GM12878 (cell line): Measurements from ENCODE around the gene PLCG1. TPM values are rescaled to one million over a fixed set of nuclear protein-coding genes. Genes with fewer than 3 reads are reported as not detected.

Source experiments
- ATAC-seq: fragments of 200-7000 bp; cut with Tn5 transposase; 3 replicates; pipeline ENCODE4 v1.9.1; 2020; ENCODE audit warnings: mild to moderate bottlenecking, moderate library complexity
- BruUV-seq: library from RNA; stranded (reverse); fragments of 400-500 nt; replicated peaks from 2 replicates; lab custom pipeline; 2021; lab: Mats Ljungman, UMichigan
- CTCF ChIA-PET: fragments of 300-600 bp; sonication (Branson Sonifier 250); formaldehyde crosslinking; extraction: SDS; loops from one replicate; lab custom pipeline; 2021; ENCODE audit warnings: inconsistent platforms; lab: Yijun Ruan, JAX
- POLR2A ChIA-PET: fragments of 350-600 bp; formaldehyde crosslinking; extraction: SDS; loops from one replicate; lab custom pipeline; 2021; ENCODE audit warnings: inconsistent platforms; lab: Charles Lee
- RAD21 ChIA-PET: fragments of 300-600 bp; sonication (Branson Sonifier 250); formaldehyde crosslinking; loops from one replicate; lab custom pipeline; 2023; ENCODE audit warnings: antibody characterized with exemption; ENCODE audit not compliant: unreplicated experiment; lab: Charles Lee
- SMC1A ChIA-PET: fragments of 300-600 bp; sonication (Branson Sonifier 250); formaldehyde crosslinking; loops from one replicate; lab custom pipeline; 2023; ENCODE audit not compliant: unreplicated experiment, uncharacterized antibody; lab: Charles Lee
- DNase-seq: peaks from one replicate; pipeline ENCODE4 v3.0.0-alpha.2; 2011; ENCODE audit warnings: low read depth, low spot score
- FAIRE-seq: peaks from 3 replicates; lab custom pipeline; 2011; peaks lifted over from hg19 to GRCh38; lab: Jason Lieb, UNC
- H2AFZ ChIP-seq: 2 replicates; pipeline ENCODE4 v1.6.0; 2011; ENCODE audit warnings: low read depth, low read length, control low read depth; ENCODE audit not compliant: control insufficient read depth
- H3K27ac ChIP-seq: 2 replicates; pipeline ENCODE4 v1.5.1; 2011; ENCODE audit warnings: control low read depth; ENCODE audit not compliant: control insufficient read depth, insufficient read depth
- H3K27me3 ChIP-seq, 2 experiments: replicated peaks in 1 of 2; 2 replicates each; pipeline versions ENCODE4 v1.6.0 to v1.6.1; 2011; ENCODE audit warnings: low read length in 1 of 2; ENCODE audit not compliant: control insufficient read depth in 2 of 2, insufficient read depth in 2 of 2
- H3K36me3 ChIP-seq, 2 experiments: 2 replicates each; pipeline ENCODE4 v1.5.1; 2011; ENCODE audit warnings: low read length in 1 of 2; ENCODE audit not compliant: control insufficient read depth in 2 of 2, insufficient read depth in 2 of 2
- H3K4me1 ChIP-seq: 2 replicates; pipeline ENCODE4 v1.6.1; 2011; ENCODE audit warnings: mild to moderate bottlenecking, low read length, moderate library complexity, mixed read lengths; ENCODE audit not compliant: control insufficient read depth, insufficient read depth
- H3K4me2 ChIP-seq: 2 replicates; pipeline ENCODE4 v1.6.0; 2011; ENCODE audit warnings: control low read depth; ENCODE audit not compliant: control insufficient read depth, insufficient read depth
- H3K4me3 ChIP-seq: fragments of 200-600 bp; sonication (generic); 2 replicates; pipeline ENCODE4 v1.5.1; 2016
- H3K79me2 ChIP-seq: 2 replicates; pipeline ENCODE4 v1.6.0; 2011; ENCODE audit warnings: low read length; ENCODE audit not compliant: control insufficient read depth, insufficient read depth
- H3K9ac ChIP-seq: 2 replicates; pipeline ENCODE4 v1.8.0; 2011; ENCODE audit warnings: low read length, control low read depth, mixed read lengths; ENCODE audit not compliant: control insufficient read depth, insufficient read depth
- H3K9me3 ChIP-seq: replicated peaks from 3 replicates; pipeline ENCODE4 v1.5.1; 2011; ENCODE audit warnings: mild to moderate bottlenecking, low read length; ENCODE audit not compliant: control insufficient read depth, insufficient read depth
- H4K20me1 ChIP-seq: 2 replicates; pipeline ENCODE4 v1.6.0; 2011; ENCODE audit not compliant: control insufficient read depth, insufficient read depth
- ATF7 ChIP-seq: fragments of 450-650 bp; IDR thresholded peaks from 2 replicates; pipeline ENCODE4 v1.6.1; 2016; ENCODE audit warnings: low read depth, mild to moderate bottlenecking
- EED ChIP-seq: sonication (generic); IDR thresholded peaks from 2 replicates; pipeline ENCODE4 v1.6.1; 2016; ENCODE audit warnings: antibody characterized with exemption, low read depth
- HDGF ChIP-seq: fragments of 450-650 bp; IDR thresholded peaks from 2 replicates; pipeline ENCODE4 v1.6.1; 2016; ENCODE audit warnings: antibody characterized with exemption
- KAT2A ChIP-seq: conservative IDR thresholded peaks from 2 replicates; pipeline ENCODE4 v1.6.1; 2011; ENCODE audit warnings: low read depth, low read length; ENCODE audit not compliant: control insufficient read depth
- NR2F1 ChIP-seq: fragments of 450-650 bp; conservative IDR thresholded peaks from 2 replicates; pipeline ENCODE4 v1.6.1; 2017; ENCODE audit warnings: mild to moderate bottlenecking
- POLR2AphosphoS5 ChIP-seq: IDR thresholded peaks from 2 replicates; pipeline ENCODE4 v1.6.1; 2011; ENCODE audit warnings: mild to moderate bottlenecking, low read length, inconsistent platforms
- RUNX3 ChIP-seq: IDR thresholded peaks from 2 replicates; pipeline ENCODE4 v1.6.1; 2012; ENCODE audit warnings: low read length, inconsistent platforms
- TAF1 ChIP-seq: IDR thresholded peaks from 2 replicates; pipeline ENCODE4 v1.6.1; 2011; ENCODE audit warnings: mild to moderate bottlenecking, low read depth, low read length, borderline replicate concordance
- TCF7 ChIP-seq: IDR thresholded peaks from 2 replicates; pipeline ENCODE4 v1.6.1; 2014; ENCODE audit warnings: antibody characterized with exemption, borderline replicate concordance
- YY1 ChIP-seq: IDR thresholded peaks from 2 replicates; pipeline ENCODE4 v1.6.1; 2011; ENCODE audit warnings: low read depth, mild to moderate bottlenecking, low read length
- WGBS: methylation state at CpG from one replicate; pipeline ENCODE4 v1.1.6; 2016; ENCODE audit warnings: low lambda C conversion rate; ENCODE audit not compliant: insufficient replicate concordance, insufficient coverage; ENCODE audit errors: missing lambda C conversion rate; 5-methylcytosine and 5-hydroxymethylcytosine counted together
- in situ Hi-C: fragments of 300-500 bp; cut with MboI; formaldehyde crosslinking; loops from 9 replicates; pipeline ENCODE4 v1.14.3; 2018; ENCODE audit warnings: mixed read lengths
- intact Hi-C: fragments of 100-400 bp; cut with micrococcal nuclease; formaldehyde crosslinking; loops from one replicate; pipeline ENCODE4 v1.14.2; 2022; ENCODE audit not compliant: unreplicated experiment
- polyA plus RNA-seq, 11 experiments: library from polyadenylated mRNA; depleted of rRNA in 4 of 11; unstranded in 6 of 11; stranded (reverse) in 5 of 11; fragments of >200 nt; fragmentation: Nextera tagmentation in 4 of 11; fragmentation: Illumina TruSeq in 1 of 11; extraction: Ambion mirVana in 4 of 11; extraction: Trizol in 1 of 11; gene quantifications; 1 replicate in 1 of 11; 2 replicates in 10 of 11; pipeline versions ENCODE4 v1.2.1 to v1.2.3, GENCODE V29; 2011 to 2016; ENCODE audit warnings: inconsistent platforms in 2 of 11, missing spikeins in 2 of 11, low read depth in 1 of 11
- total RNA-seq, 4 experiments: library from RNA; depleted of rRNA in 3 of 4; stranded (reverse); fragments of >200 nt in 3 of 4; fragmentation: Illumina TruSeq in 1 of 4; extraction: Trizol in 1 of 4; gene quantifications; 2 replicates each; pipeline versions ENCODE4 v1.2.1 to v1.2.3, GENCODE V29; 2013 to 2021
- TF ChIP-seq, protein P1 (sequence below): fragments of 450-650 bp; IDR thresholded peaks from 2 replicates; pipeline ENCODE4 v1.6.1; 2017; ENCODE audit warnings: mild to moderate bottlenecking, moderate library complexity
- TF ChIP-seq, protein P2 (sequence below): fragments of 450-650 bp; formaldehyde crosslinking; IDR thresholded peaks from 2 replicates; pipeline ENCODE4 v1.4.0; 2020; ENCODE audit warnings: mild to moderate bottlenecking, moderate library complexity
- TF ChIP-seq, protein P3 (sequence below): fragments of 450-650 bp; IDR thresholded peaks from 2 replicates; pipeline ENCODE4 v1.6.1; 2017; ENCODE audit warnings: mild to moderate bottlenecking, moderate library complexity

PLCG1 gene
- total and polyA plus RNA-seq, 10 of the 15 experiments (the other 5 are each of a cell fraction or from before 2014, with no cell fraction given), result 2.6 to 114 (median 45.3) TPM

DNA sequence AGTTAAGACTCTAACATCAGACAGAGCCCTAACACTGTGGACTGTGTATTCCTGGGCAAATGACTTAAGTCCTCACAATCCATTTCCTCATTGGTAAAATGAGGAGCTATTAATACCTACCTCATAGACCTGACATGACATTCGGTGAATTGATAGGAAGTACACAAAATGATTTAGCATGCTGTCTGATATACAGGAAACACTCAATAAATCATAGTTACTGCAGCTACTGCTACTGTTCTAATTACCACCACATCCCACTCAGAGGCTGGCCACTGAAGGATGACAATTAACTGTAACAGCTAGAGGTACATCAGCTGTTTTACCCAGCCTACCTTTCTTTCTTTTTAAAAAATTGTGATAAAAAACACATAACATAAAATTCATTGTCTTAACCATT, 87.7 kb downstream of the PLCG1 start:
- no peak for FAIRE-seq
- SMC1A ChIA-PET, result interaction anchor here (0.6 to 2.4 kb wide), 9 partner anchors 9 to 213 kb away, joined by 3 to 8 read pairs (median 5); no protein-coding TSS in a partner anchor
- TF ChIP-seq NR2F1 (no peak), ATF7 (no peak), TCF7 (no peak), HDGF (no peak), KAT2A (no peak), TAF1 (no peak), RUNX3 (no peak), POLR2AphosphoS5 (no peak), YY1 (no peak), EED (no peak)
- TF ChIP-seq, protein P1, sequence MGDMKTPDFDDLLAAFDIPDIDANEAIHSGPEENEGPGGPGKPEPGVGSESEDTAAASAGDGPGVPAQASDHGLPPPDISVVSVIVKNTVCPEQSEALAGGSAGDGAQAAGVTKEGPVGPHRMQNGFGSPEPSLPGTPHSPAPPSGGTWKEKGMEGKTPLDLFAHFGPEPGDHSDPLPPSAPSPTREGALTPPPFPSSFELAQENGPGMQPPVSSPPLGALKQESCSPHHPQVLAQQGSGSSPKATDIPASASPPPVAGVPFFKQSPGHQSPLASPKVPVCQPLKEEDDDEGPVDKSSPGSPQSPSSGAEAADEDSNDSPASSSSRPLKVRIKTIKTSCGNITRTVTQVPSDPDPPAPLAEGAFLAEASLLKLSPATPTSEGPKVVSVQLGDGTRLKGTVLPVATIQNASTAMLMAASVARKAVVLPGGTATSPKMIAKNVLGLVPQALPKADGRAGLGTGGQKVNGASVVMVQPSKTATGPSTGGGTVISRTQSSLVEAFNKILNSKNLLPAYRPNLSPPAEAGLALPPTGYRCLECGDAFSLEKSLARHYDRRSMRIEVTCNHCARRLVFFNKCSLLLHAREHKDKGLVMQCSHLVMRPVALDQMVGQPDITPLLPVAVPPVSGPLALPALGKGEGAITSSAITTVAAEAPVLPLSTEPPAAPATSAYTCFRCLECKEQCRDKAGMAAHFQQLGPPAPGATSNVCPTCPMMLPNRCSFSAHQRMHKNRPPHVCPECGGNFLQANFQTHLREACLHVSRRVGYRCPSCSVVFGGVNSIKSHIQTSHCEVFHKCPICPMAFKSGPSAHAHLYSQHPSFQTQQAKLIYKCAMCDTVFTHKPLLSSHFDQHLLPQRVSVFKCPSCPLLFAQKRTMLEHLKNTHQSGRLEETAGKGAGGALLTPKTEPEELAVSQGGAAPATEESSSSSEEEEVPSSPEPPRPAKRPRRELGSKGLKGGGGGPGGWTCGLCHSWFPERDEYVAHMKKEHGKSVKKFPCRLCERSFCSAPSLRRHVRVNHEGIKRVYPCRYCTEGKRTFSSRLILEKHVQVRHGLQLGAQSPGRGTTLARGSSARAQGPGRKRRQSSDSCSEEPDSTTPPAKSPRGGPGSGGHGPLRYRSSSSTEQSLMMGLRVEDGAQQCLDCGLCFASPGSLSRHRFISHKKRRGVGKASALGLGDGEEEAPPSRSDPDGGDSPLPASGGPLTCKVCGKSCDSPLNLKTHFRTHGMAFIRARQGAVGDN, result no peak
- TF ChIP-seq, protein P2, sequence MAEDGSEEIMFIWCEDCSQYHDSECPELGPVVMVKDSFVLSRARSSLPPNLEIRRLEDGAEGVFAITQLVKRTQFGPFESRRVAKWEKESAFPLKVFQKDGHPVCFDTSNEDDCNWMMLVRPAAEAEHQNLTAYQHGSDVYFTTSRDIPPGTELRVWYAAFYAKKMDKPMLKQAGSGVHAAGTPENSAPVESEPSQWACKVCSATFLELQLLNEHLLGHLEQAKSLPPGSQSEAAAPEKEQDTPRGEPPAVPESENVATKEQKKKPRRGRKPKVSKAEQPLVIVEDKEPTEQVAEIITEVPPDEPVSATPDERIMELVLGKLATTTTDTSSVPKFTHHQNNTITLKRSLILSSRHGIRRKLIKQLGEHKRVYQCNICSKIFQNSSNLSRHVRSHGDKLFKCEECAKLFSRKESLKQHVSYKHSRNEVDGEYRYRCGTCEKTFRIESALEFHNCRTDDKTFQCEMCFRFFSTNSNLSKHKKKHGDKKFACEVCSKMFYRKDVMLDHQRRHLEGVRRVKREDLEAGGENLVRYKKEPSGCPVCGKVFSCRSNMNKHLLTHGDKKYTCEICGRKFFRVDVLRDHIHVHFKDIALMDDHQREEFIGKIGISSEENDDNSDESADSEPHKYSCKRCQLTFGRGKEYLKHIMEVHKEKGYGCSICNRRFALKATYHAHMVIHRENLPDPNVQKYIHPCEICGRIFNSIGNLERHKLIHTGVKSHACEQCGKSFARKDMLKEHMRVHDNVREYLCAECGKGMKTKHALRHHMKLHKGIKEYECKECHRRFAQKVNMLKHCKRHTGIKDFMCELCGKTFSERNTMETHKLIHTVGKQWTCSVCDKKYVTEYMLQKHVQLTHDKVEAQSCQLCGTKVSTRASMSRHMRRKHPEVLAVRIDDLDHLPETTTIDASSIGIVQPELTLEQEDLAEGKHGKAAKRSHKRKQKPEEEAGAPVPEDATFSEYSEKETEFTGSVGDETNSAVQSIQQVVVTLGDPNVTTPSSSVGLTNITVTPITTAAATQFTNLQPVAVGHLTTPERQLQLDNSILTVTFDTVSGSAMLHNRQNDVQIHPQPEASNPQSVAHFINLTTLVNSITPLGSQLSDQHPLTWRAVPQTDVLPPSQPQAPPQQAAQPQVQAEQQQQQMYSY (CRISPR knock-in tag), result no peak
- TF ChIP-seq, protein P3, sequence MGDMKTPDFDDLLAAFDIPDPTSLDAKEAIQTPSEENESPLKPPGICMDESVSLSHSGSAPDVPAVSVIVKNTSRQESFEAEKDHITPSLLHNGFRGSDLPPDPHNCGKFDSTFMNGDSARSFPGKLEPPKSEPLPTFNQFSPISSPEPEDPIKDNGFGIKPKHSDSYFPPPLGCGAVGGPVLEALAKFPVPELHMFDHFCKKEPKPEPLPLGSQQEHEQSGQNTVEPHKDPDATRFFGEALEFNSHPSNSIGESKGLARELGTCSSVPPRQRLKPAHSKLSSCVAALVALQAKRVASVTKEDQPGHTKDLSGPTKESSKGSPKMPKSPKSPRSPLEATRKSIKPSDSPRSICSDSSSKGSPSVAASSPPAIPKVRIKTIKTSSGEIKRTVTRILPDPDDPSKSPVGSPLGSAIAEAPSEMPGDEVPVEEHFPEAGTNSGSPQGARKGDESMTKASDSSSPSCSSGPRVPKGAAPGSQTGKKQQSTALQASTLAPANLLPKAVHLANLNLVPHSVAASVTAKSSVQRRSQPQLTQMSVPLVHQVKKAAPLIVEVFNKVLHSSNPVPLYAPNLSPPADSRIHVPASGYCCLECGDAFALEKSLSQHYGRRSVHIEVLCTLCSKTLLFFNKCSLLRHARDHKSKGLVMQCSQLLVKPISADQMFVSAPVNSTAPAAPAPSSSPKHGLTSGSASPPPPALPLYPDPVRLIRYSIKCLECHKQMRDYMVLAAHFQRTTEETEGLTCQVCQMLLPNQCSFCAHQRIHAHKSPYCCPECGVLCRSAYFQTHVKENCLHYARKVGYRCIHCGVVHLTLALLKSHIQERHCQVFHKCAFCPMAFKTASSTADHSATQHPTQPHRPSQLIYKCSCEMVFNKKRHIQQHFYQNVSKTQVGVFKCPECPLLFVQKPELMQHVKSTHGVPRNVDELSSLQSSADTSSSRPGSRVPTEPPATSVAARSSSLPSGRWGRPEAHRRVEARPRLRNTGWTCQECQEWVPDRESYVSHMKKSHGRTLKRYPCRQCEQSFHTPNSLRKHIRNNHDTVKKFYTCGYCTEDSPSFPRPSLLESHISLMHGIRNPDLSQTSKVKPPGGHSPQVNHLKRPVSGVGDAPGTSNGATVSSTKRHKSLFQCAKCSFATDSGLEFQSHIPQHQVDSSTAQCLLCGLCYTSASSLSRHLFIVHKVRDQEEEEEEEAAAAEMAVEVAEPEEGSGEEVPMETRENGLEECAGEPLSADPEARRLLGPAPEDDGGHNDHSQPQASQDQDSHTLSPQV, result no peak

More for the DNA sequence above, 87.7 kb downstream of the PLCG1 start:
- no peak overlapping the region for H3K27ac ChIP-seq
- no peak overlapping the region for H3K9ac ChIP-seq
- 100% methylated on average over 1 of the region's 1 CpG for WGBS
- H2AFZ ChIP-seq, result no peak overlapping the region
- no peaks in the 10 kb centered on the region for H3K9me3 ChIP-seq
- no peaks in the 10 kb centered on the region for H3K79me2 ChIP-seq
- BruUV-seq, result no TSS peak
- ChIA-PET CTCF (interaction anchor here (1.0 to 3.0 kb wide), 6 partner anchors 8 to 262 kb away, joined by 3 to 24 read pairs (median 6); no protein-coding TSS in a partner anchor), RAD21 (interaction anchor here (1.0 to 2.3 kb wide), 4 partner anchors 90 to 262 kb away, joined by 3 to 6 read pairs (median 6); no protein-coding TSS in a partner anchor), POLR2A (interaction anchor here (1.3 kb wide), 1 partner anchor 8 kb away, joined by 4 read pairs; no protein-coding TSS in a partner anchor)
- intact Hi-C loops (no loop called here), in situ Hi-C loops (no loop called here)
- H3K27me3 ChIP-seq, result no peaks in the 10 kb centered on the region
- no peak overlapping the region for H3K4me3 ChIP-seq
- no peak for DNase-seq
- no peaks in the 10 kb centered on the region for H3K36me3 ChIP-seq
- ATAC-seq, result no peak
- no peak overlapping the region for H3K4me2 ChIP-seq
- no peaks in the 10 kb centered on the region for H4K20me1 ChIP-seq
- no peaks in the 10 kb centered on the region for H3K4me1 ChIP-seq
